Measurements from ENCODE around the gene SLC1A5.
A peak's percentile ranks its signal among the peaks of the same experiment; 100 is the strongest.
"Not testable (repeated sequence)": the region's sequence is repeated elsewhere in the genome, so short reads cannot be mapped to it uniquely, and the experiment has no call there.

SLC1A5 gene

DNA sequence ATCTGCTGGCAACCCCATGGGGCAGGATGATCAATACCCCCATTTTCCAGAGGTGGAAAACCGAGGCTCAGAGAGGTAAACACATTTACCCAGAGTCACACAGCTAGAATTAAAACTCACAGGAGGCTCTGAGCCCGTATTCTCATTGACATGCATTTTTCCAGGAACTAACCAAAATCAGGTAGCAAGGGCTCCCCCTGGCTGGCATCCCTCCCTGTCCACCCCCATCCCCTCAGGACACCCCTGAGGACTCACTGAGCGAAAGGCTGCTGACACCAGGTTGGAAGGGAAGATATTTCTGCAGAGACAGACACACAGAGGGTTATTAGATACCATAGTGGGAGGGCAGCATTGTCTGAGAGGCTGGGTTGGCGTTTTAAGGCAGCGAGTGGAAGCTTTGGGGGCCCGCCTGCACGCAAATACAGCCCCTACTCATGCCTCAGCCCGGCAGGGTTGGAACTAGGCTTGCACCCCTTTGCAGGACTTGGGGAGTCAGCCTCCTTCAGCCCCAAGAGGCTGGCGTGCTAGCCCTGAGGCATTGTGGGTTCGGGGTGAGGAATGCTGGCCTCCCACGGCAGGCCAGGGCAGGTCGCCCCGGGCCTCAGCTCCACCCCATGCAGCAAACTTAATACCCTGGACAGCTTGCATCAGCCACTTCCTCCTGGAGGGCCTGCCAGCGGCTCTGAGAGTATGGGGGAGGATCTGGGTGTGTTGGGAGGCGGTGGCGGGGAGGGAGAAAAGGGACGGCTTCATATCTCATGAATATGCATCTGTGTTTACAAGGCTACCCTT lies 3.9 kb downstream of the SLC1A5 start:
- Histone ChIP-seq H3K27ac (ENCODE audit: insufficient read depth in 1 of 2, low read depth in 1 of 2, low read length in 2 of 2, poor library complexity in 1 of 2, severe bottlenecking in 2 of 2) (peak overlapping the region in 1 of 2 experiments; percentile 84), H3K4me3 (ENCODE audit: control insufficient read depth in 1 of 7, extremely low read depth in 1 of 7, insufficient read depth in 4 of 7, low read depth in 2 of 7, low read length in 6 of 7) (peak overlapping the region in 5 of 7 experiments; percentile 30 to 98 (median 35)), H3K4me1 (ENCODE audit: control extremely low read depth in 1 of 4, control insufficient read depth in 4 of 4, insufficient read depth in 4 of 4, low read length in 3 of 4) (peaks cover 5 to 58% (median 49%) of the 10 kb centered on the region in 4 experiments), H3K9me3 (ENCODE audit: control extremely low read depth in 1 of 5, control insufficient read depth in 4 of 5, insufficient read depth in 2 of 5, low read depth in 1 of 5, low read length in 4 of 5) (no peaks in the 10 kb centered on the region), H3K27me3 (replicated peaks in 2 of 5; ENCODE audit: control insufficient read depth in 4 of 5, insufficient read depth in 5 of 5, low read length in 4 of 5) (no peaks in the 10 kb centered on the region), H3K36me3 (ENCODE audit: control insufficient read depth in 4 of 4, insufficient read depth in 4 of 4, low read length in 3 of 4) (peaks cover 8 to 40% (median 17%) of the 10 kb centered on the region in 4 experiments)
- ChIA-PET CTCF (interaction anchor here (0.7 to 4.6 kb wide), 11 partner anchors 8 to 62 kb away, joined by 3 to 25 read pairs (median 4); no protein-coding TSS in a partner anchor), POLR2A (interaction anchor here (0.6 kb wide), 1 partner anchor 60 kb away, joined by 3 read pairs; no protein-coding TSS in a partner anchor)
- 50% methylated on average over 9 of the region's 17 CpGs for WGBS (ENCODE audit: insufficient coverage)
- peak; percentile 57 to 79 (median 66) for DNase-seq

DNA sequence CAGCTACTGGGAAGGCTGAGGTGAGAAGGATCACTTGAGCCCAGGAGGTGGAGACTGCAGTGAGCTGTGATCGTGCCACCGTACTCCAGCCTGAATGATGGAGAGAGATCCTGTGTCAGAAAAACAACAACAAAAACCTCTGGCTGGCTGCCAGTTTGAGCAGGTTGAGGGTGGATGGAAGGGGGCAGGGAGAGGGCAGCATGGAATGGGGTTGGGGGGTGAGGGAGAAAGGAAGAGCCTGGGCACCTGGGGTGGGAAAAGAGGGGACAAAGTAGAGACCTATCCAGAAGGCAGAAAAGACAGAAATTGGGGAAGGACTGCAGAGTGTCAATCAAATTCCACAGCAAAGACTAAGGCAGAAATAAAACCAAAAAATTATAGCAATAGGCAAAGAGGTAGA lies 4.7 kb downstream of the SLC1A5 start:
- no peak for DNase-seq
- Histone ChIP-seq H3K4me3 (ENCODE audit: control insufficient read depth in 1 of 7, extremely low read depth in 1 of 7, insufficient read depth in 4 of 7, low read depth in 2 of 7, low read length in 6 of 7) (peak overlapping the region in 2 of 7 experiments; percentile 30 to 98), H3K4me1 (ENCODE audit: control extremely low read depth in 1 of 4, control insufficient read depth in 4 of 4, insufficient read depth in 4 of 4, low read length in 3 of 4) (peaks cover 5 to 58% (median 48%) of the 10 kb centered on the region in 4 experiments), H3K27ac (ENCODE audit: insufficient read depth in 1 of 2, low read depth in 1 of 2, low read length in 2 of 2, poor library complexity in 1 of 2, severe bottlenecking in 2 of 2) (peak overlapping the region in 1 of 2 experiments; percentile 84), H3K36me3 (ENCODE audit: control insufficient read depth in 4 of 4, insufficient read depth in 4 of 4, low read length in 3 of 4) (peaks cover 8 to 45% (median 18%) of the 10 kb centered on the region in 4 experiments), H3K9me3 (ENCODE audit: control extremely low read depth in 1 of 5, control insufficient read depth in 4 of 5, insufficient read depth in 2 of 5, low read depth in 1 of 5, low read length in 4 of 5) (no peaks in the 10 kb centered on the region), H3K27me3 (replicated peaks in 2 of 5; ENCODE audit: control insufficient read depth in 4 of 5, insufficient read depth in 5 of 5, low read length in 4 of 5) (no peaks in the 10 kb centered on the region)
- 91% methylated on average over 2 of the region's 2 CpGs for WGBS (ENCODE audit: insufficient coverage)
- CTCF ChIA-PET, result interaction anchor here (0.7 to 4.6 kb wide), 7 partner anchors 11 to 63 kb away, joined by 3 to 25 read pairs (median 7); no protein-coding TSS in a partner anchor
- POLR2A ChIA-PET, result no interaction called here

DNA sequence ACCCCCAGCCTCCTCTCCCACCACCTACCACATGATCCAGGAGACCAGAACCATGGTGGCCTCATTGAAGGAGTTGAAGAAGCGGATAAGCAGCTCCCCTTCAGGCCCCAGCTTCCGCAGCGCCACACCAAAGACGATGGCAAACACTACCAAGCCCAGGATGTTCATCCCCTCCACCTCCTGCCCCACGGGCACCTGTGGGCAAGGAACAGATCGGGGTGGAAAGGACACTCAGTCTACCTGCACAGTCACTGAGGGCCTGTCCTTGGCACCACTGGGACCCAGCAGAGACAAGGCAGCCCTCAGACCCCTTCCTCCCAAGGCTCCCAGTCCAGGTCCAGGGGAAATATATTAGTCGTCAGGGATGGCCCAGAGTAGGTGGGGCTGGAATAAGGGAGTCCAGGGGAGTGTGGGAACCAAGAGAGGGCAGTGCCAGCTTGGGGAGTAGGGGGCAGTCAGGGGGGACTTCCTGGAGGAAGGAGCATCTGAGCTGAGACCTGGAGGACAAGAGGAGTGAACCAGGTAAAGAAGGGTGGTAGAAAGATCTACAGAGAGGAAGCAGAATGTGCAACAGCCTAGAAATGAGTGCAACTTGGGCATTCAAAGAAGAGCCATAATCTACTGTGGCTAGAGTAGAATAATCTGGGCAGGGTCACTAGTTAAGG lies 5.9 kb downstream of the SLC1A5 start:
- 98% methylated on average over 6 of the region's 7 CpGs for WGBS (ENCODE audit: insufficient coverage)
- POLR2A ChIA-PET, result no interaction called here

DNA sequence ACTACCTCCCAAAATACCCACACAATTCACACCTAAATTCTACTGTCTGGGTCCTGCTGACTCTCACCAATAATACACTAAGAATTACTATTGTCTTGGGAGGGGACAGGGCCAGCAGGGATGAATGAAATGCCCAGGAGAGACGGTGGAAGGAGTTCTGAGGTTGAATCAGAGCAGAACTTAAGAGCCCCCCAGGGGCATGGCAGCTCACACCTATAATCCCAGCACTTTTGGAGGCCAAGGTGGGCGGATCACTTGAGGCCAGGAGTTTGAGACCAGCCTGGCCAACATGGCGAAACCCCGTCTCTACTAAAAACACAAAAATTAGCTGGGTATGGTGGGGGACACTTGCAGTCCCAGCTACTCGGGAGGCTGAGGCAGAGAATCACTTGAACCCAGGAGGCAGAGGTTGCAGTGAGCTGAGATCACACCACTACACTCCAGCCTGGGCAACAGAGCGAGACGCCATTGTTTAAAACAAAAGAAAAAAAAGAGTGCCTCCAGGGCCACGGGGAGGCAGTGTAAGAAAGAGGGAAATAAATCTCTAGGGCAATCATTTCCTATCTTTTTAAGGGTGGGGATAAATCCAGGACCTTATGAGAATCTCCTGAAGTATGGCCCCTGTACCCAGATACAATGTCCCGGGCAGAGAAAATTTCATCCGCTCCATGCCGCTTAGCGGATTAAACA lies 10.3 kb downstream of the SLC1A5 start:
- Histone ChIP-seq H3K27ac (ENCODE audit: insufficient read depth in 1 of 2, low read depth in 1 of 2, low read length in 2 of 2, poor library complexity in 1 of 2, severe bottlenecking in 2 of 2) (peak overlapping the region in 1 of 2 experiments; percentile 34), H3K4me1 (ENCODE audit: control extremely low read depth in 1 of 4, control insufficient read depth in 4 of 4, insufficient read depth in 4 of 4, low read length in 3 of 4) (peaks cover 0 to 17% (median 7%) of the 10 kb centered on the region in 4 experiments), H3K36me3 (ENCODE audit: control insufficient read depth in 4 of 4, insufficient read depth in 4 of 4, low read length in 3 of 4) (peaks cover 16 to 70% (median 41%) of the 10 kb centered on the region in 4 experiments)
- ChIA-PET POLR2A (interaction anchor here (0.7 to 1.3 kb wide), 2 partner anchors 10 kb away, joined by 3 to 5 read pairs; partner anchors contain the start of gene SLC1A5), CTCF (interaction anchor here (0.6 to 2.4 kb wide), 9 partner anchors 11 to 66 kb away, joined by 3 to 12 read pairs (median 4); partner anchors contain the start of gene SLC1A5)
- not testable (repeated sequence) for H3K27me3 ChIP-seq (replicated peaks in 2 of 5; ENCODE audit: control insufficient read depth in 4 of 5, insufficient read depth in 5 of 5, low read length in 4 of 5); H3K9me3 ChIP-seq (ENCODE audit: control extremely low read depth in 1 of 5, control insufficient read depth in 4 of 5, insufficient read depth in 2 of 5, low read depth in 1 of 5, low read length in 4 of 5); H3K4me3 ChIP-seq (ENCODE audit: control insufficient read depth in 1 of 7, extremely low read depth in 1 of 7, insufficient read depth in 4 of 7, low read depth in 2 of 7, low read length in 6 of 7)
- WGBS (ENCODE audit: insufficient coverage), result 80% methylated on average over 2 of the region's 12 CpGs
- DNase-seq, result peak in 1 of 3 donors; percentile 69

More for the DNA sequence above, 5.9 kb downstream of the SLC1A5 start:
- H3K36me3 ChIP-seq (ENCODE audit: control insufficient read depth in 4 of 4, insufficient read depth in 4 of 4, low read length in 3 of 4), result peaks cover 8 to 57% (median 19%) of the 10 kb centered on the region in 4 experiments
- H3K9me3 ChIP-seq (ENCODE audit: control extremely low read depth in 1 of 5, control insufficient read depth in 4 of 5, insufficient read depth in 2 of 5, low read depth in 1 of 5, low read length in 4 of 5), result no peaks in the 10 kb centered on the region
- H3K27ac ChIP-seq (ENCODE audit: insufficient read depth in 1 of 2, low read depth in 1 of 2, low read length in 2 of 2, poor library complexity in 1 of 2, severe bottlenecking in 2 of 2), result peak overlapping the region in 1 of 2 experiments; percentile 2
- no peaks in the 10 kb centered on the region for H3K27me3 ChIP-seq (replicated peaks in 2 of 5; ENCODE audit: control insufficient read depth in 4 of 5, insufficient read depth in 5 of 5, low read length in 4 of 5)
- no peak overlapping the region for H3K4me3 ChIP-seq (ENCODE audit: control insufficient read depth in 1 of 7, extremely low read depth in 1 of 7, insufficient read depth in 4 of 7, low read depth in 2 of 7, low read length in 6 of 7)
- H3K4me1 ChIP-seq (ENCODE audit: control extremely low read depth in 1 of 4, control insufficient read depth in 4 of 4, insufficient read depth in 4 of 4, low read length in 3 of 4), result peaks cover 5 to 59% (median 45%) of the 10 kb centered on the region in 4 experiments
- CTCF ChIA-PET, result interaction anchor here (1.9 to 4.6 kb wide), 2 partner anchors 24 to 59 kb away, joined by 7 to 25 read pairs; no protein-coding TSS in a partner anchor
- no peak for DNase-seq

DNA sequence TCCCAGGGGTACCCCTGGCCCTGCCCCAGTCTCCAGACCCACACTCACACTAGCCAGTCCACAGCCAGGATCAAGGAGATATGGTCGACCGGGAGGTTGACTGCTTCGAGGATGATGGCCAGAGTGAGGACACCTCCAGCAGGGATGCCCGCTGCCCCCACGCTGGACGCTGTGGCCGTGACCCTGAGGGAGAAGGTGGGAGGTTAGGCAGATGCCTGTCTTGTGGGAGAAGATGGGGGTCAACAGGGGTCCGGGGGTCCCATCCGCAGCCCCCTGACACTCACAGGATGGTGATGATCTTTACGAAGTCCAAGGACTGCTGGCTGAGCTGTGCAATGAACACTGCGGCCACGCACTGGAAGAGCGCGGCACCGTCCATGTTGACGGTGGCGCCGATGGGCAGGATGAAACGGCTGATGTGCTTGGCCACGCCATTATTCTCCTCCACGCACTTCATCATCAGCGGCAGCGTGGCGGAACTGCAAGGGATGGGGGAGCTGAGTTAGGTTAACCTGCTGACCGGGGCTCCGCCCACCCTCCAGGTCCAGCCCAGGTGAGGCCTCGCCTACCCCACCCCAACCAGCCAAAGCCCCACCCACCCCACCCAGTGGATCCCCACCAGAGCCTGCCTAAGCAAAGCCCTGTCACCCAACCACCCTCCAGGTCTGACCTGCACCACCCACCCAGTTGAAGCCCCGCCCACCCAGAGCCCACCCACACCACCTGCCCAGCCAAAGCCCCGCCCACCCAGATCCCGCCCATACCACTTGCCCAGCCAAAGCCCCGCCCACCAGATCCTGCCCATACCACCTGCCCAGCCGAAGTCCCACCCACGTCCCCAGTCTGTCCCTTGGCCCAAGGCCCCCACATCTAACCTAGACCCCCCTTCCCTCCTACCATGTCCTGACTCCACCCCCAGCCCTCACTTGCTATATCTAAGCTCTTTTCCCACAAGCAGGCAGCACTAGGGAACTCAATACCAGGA lies 11.2 kb downstream of the SLC1A5 start:
- Histone ChIP-seq H3K27me3 (replicated peaks in 2 of 5; ENCODE audit: control insufficient read depth in 4 of 5, insufficient read depth in 5 of 5, low read length in 4 of 5) (no peaks in the 10 kb centered on the region), H3K36me3 (ENCODE audit: control insufficient read depth in 4 of 4, insufficient read depth in 4 of 4, low read length in 3 of 4) (peaks cover 12 to 61% (median 36%) of the 10 kb centered on the region in 4 experiments), H3K27ac (ENCODE audit: insufficient read depth in 1 of 2, low read depth in 1 of 2, low read length in 2 of 2, poor library complexity in 1 of 2, severe bottlenecking in 2 of 2) (no peak overlapping the region), H3K4me1 (ENCODE audit: control extremely low read depth in 1 of 4, control insufficient read depth in 4 of 4, insufficient read depth in 4 of 4, low read length in 3 of 4) (peaks cover 0 to 17% (median 7%) of the 10 kb centered on the region in 4 experiments), H3K9me3 (ENCODE audit: control extremely low read depth in 1 of 5, control insufficient read depth in 4 of 5, insufficient read depth in 2 of 5, low read depth in 1 of 5, low read length in 4 of 5) (no peaks in the 10 kb centered on the region), H3K4me3 (ENCODE audit: control insufficient read depth in 1 of 7, extremely low read depth in 1 of 7, insufficient read depth in 4 of 7, low read depth in 2 of 7, low read length in 6 of 7) (no peak overlapping the region)
- DNase-seq, result no peak
- 98% methylated on average over 24 of the region's 33 CpGs for WGBS (ENCODE audit: insufficient coverage)
- ChIA-PET POLR2A (interaction anchor here (0.7 kb wide), 1 partner anchor 11 kb away, joined by 3 read pairs; the partner anchor contains the start of gene SLC1A5), CTCF (interaction anchor here (0.6 to 2.4 kb wide), 9 partner anchors 8 to 67 kb away, joined by 3 to 12 read pairs (median 4); partner anchors contain the start of gene SLC1A5)
